ENCODE measurements around the gene SIRT3.
"Not testable (repeated sequence)": the region's sequence is repeated elsewhere in the genome, so short reads cannot be mapped to it uniquely, and the experiment has no call there.

Gene SIRT3

GRCh38 chr11:240315-240714, 4.2 kb upstream of the SIRT3 start:
- DNase-seq: no peak

GRCh38 chr11:238346-238745, 2.2 kb upstream of the SIRT3 start:
- not testable (repeated sequence) for DNase-seq

GRCh38 chr11:236774-237767, 929 bp upstream of the SIRT3 start, which contains the start of gene PSMD13:
TSS of gene PSMD13 (plus strand) at chr11:236976. CDS start at chr11:237050, 74 bp downstream.
- DNase-seq: peak; percentile 94 to 98

- DNase-seq: no peak
These were observed 539 bp downstream of the SIRT3 start for GRCh38 chr11:235609-235996.

- DNase-seq: no peak
These were observed 962 bp downstream of the SIRT3 start for GRCh38 chr11:235180-235579.

GRCh38 chr11:232783-233565, 3.2 kb downstream of the SIRT3 start:
- DNase-seq: no peak

- DNase-seq: no peak
These were observed 5.7 kb downstream of the SIRT3 start for GRCh38 chr11:230431-230830.

GRCh38 chr11:227824-228379, 8.2 kb downstream of the SIRT3 start:
- no peak for DNase-seq

GRCh38 chr11:225734-226453, 10.2 kb downstream of the SIRT3 start:
- DNase-seq: no peak

GRCh38 chr11:224424-224823, 11.7 kb downstream of the SIRT3 start:
- no peak for DNase-seq

GRCh38 chr11:223884-224283, 12.3 kb downstream of the SIRT3 start:
- no peak for DNase-seq

GRCh38 chr11:223026-223789, 12.9 kb downstream of the SIRT3 start:
- DNase-seq: no peak

GRCh38 chr11:221998-222789, 13.9 kb downstream of the SIRT3 start:
- no peak for DNase-seq

- no peak for DNase-seq
These were observed 14.6 kb downstream of the SIRT3 start for GRCh38 chr11:221539-221938.

- DNase-seq: not testable (repeated sequence)
These were observed 15.4 kb downstream of the SIRT3 start for GRCh38 chr11:220641-221215.

- no peak for DNase-seq
These were observed 17.1 kb downstream of the SIRT3 start for GRCh38 chr11:218815-219593.

GRCh38 chr11:217704-218103, 18.4 kb downstream of the SIRT3 start:
- no peak for DNase-seq

- DNase-seq: no peak
These were observed 19.8 kb downstream of the SIRT3 start for GRCh38 chr11:216081-216974.
